Ecto neural progenitor cell (in vitro differentiated cells): Measurements from ENCODE around the gene POU2F3.

Source experiments
- DNase-seq: peaks from one replicate; pipeline ENCODE4 v3.0.0-alpha.2; 2018; ENCODE audit warnings: low spot score

POU2F3 gene

GRCh38 chr11:120318906-120319305 is 79.0 kb downstream of the POU2F3 start:
- no peak for DNase-seq

- peak; percentile 90 for DNase-seq
These were observed 85.2 kb downstream of the POU2F3 start, which contains the start of gene TLCD5 for GRCh38 chr11:120324932-120325810. Gene TLCD5 (plus strand): TSS chr11:120325299. CDS start chr11:120327442, 2,143 bp downstream.

GRCh38 chr11:120326228-120326627 is 86.3 kb downstream of the POU2F3 start:
- no peak for DNase-seq

GRCh38 chr11:120326845-120327281 is 86.9 kb downstream of the POU2F3 start:
- DNase-seq, result no peak

GRCh38 chr11:120327311-120327710 is 87.4 kb downstream of the POU2F3 start:
- DNase-seq, result no peak

- DNase-seq, result no peak
These were observed 89.6 kb downstream of the POU2F3 start for GRCh38 chr11:120329556-120329955.

GRCh38 chr11:120330045-120330444 is 90.1 kb downstream of the POU2F3 start:
- DNase-seq, result no peak

- no peak for DNase-seq
These were observed 91.5 kb downstream of the POU2F3 start for GRCh38 chr11:120331301-120331996.

GRCh38 chr11:120332822-120333716 is 93.1 kb downstream of the POU2F3 start:
- DNase-seq, result no peak

- DNase-seq, result no peak
These were observed 93.9 kb downstream of the POU2F3 start for GRCh38 chr11:120333801-120334200.

- DNase-seq, result no peak
These were observed 94.4 kb downstream of the POU2F3 start for GRCh38 chr11:120334332-120334731.

- DNase-seq, result no peak
These were observed 95.0 kb downstream of the POU2F3 start for GRCh38 chr11:120334894-120335462.

- DNase-seq, result no peak
These were observed 95.6 kb downstream of the POU2F3 start for GRCh38 chr11:120335556-120335907.

- DNase-seq, result peak; percentile 96
These were observed 96.1 kb downstream of the POU2F3 start, which contains the start of gene ARHGEF12 for GRCh38 chr11:120335908-120336640. Gene ARHGEF12 (plus strand): TSS chr11:120336413. CDS start chr11:120337244, 831 bp downstream.

GRCh38 chr11:120336641-120337354 is 96.9 kb downstream of the POU2F3 start:
- DNase-seq, result peak; percentile 63

- no peak for DNase-seq
These were observed 97.6 kb downstream of the POU2F3 start for GRCh38 chr11:120337355-120338106.

- no peak for DNase-seq
These were observed 98.4 kb downstream of the POU2F3 start for GRCh38 chr11:120338107-120338933.

GRCh38 chr11:120339394-120339890 is 99.5 kb downstream of the POU2F3 start:
- no peak for DNase-seq
